ENCODE results near the gene RBFOX2.

RBFOX2 gene

DNA sequence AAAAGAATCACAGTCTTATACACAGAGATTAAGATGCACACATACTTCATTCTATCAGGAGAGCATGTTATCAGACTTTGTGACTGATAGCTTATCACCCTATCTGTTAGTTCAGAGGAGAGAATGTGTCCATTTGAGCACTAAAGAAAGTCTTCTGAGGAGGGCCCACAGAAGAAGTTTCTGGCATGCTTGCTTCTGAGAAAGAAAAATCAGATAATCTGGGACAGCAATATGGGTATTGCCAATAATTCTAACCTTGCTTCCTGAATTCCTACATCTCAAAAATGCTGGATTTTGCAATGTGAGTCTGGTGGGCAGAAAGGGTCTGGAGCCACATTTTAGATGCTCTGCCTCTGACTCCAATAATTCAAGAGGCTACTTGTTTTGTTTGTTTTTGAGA is 128.9 kb downstream of the RBFOX2 start:
- DNase-seq (ENCODE audit: low spot score) = no peak

DNA sequence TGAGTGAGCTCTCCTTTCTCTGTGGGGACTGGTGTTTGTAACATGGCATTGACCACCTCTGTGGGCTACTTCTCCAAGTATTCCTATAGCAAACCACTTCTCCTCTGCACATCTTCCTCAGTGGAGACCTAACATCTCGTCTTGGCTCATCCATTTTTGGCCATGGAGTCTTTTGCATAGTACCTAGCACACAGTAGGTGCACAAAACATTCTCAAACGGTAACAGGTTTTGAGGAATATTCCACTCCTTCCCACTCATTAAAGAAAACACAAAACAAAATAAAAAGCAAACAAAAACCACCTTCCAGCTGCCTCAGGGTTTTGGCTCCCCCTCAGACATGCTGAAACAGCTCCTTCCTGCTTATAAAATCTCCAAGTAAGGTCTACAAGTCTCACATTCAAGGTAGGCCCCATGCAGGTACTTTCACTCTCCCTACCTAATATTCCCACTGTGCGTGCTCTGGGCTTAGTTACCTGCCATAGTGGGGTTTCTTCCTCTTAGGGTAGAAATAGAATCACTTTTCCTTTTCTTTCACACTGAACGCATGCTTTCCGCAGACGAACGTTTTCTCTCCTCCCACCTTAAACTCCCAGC is 132.4 kb downstream of the RBFOX2 start:
- DNase-seq (ENCODE audit: low spot score) = no peak

- DNase-seq (ENCODE audit: low spot score) = peak; percentile 6
Observed at GRCh38 chr22:35894937-35895708, 133.5 kb downstream of the RBFOX2 start.

DNA sequence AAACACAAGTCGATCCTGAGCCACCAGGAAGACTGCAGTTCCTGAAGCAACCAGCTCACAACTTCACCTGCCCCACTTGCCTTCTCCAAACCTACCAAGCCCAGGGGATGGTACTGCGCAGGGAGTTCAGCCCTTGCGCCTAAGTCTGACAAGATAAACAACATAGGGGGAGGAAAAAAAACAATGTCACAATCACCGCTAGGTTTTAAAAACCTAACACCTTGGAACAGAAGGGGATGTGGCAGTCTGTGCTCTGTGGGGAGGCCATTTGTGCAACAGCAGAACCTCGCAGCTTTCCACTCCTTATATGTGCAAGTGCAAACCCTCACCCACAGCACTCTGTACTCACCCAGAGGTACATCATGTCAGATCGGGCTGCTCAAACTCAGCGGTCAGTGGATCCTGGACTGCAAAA is 134.2 kb downstream of the RBFOX2 start:
- DNase-seq (ENCODE audit: low spot score) = no peak

DNA sequence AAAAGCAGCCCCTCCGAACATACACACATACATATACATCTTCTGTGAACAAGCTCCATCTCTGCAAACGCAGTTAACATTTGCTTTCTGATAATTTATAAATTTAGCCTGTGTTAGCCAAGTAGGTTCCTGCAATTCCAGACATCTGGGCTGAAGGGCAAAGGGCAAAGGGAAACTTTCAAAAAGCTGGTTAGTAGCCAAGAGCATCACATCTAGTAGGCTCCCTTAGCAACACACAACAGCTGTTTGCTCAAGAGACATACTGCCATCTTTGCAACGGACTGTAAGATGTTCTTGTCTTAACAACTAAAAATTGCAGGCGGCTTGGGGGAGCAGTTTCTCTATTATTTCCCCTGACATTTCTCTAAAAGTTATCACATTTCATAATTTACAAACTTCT is 134.9 kb downstream of the RBFOX2 start:
- no peak for DNase-seq (ENCODE audit: low spot score)

DNA sequence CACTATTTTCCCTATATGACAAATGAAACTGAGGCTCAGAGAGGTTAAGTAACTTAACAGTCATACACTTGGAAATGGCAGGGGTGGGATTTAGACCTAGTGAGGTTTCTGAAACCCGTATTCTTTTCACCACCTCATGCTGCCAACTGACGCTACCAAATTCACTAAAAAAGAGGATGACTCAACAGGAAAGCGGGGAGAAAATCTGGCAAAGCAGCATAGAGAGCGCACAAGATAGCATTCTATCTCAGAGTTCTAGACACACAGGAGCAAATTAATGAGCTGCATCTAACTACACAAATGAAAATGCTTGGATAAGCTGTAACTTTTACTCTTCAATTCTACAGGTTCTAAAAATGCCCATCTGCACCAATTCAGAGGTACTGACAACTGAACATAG is 136.4 kb downstream of the RBFOX2 start:
- no peak for DNase-seq (ENCODE audit: low spot score)

GRCh38 chr22:35891442-35891841 is 137.2 kb downstream of the RBFOX2 start:
- DNase-seq (ENCODE audit: low spot score) = no peak

DNA sequence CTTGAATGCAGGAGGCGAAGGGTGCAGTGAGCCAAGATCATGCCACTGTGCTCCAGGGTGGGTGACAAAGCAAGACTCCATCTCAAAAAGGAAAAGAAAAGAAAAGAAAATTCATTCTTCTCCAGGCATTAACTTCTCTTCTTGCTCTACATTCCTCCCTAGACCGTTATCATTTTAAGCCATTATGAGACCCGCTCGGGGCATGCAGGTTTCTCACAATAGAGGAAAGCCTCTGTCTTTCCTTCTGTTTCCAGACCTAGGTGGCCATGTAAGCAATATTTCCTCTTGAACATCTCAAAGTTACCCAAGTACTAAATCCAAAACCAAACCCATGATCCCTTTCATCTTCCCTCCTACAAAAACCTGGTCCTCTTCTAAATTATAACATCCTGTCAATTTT is 139.6 kb downstream of the RBFOX2 start:
- no peak for DNase-seq (ENCODE audit: low spot score)

GRCh38 chr22:35888181-35888870 is 140.3 kb downstream of the RBFOX2 start:
- no peak for DNase-seq (ENCODE audit: low spot score)

GRCh38 chr22:35887296-35887875 is 141.2 kb downstream of the RBFOX2 start:
- no peak for DNase-seq (ENCODE audit: low spot score)

DNA sequence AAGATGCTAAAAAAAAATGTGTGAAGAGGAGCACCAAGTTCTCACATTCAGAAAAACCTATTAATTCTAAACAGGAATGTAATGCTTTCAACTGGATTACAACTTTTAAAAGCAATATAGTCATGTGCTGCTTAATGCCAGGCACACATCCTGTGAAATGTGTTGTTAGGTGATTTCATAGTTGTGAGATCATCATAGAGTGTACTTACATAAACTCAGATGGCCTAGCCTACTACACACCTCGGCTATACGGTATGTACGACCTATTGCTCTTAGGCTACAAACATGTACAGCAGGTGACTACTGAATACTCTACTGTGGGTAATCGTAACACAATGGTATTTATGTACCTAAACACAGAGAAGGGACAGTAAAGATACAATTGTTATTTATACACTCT is 142.3 kb downstream of the RBFOX2 start:
- no peak for DNase-seq (ENCODE audit: low spot score)

DNA sequence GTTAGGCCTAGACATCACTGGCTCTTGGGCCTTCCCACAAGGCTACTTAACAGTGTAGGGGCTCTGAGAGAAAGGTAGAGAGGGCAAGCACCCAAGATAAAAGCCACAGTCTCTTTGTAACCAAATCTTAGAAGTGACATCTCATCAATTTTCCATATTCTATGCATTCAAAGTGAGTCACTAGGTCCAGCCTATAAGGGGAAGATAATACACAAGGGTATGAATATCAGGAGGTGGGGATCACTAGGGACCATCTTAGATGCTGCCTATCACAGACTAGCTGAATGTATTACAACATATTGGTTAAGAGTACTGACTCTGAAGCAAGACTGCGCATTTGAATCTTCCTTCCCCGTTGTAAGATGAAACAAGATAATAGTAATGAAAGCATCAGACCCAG is 144.1 kb downstream of the RBFOX2 start:
- DNase-seq (ENCODE audit: low spot score) = no peak

DNA sequence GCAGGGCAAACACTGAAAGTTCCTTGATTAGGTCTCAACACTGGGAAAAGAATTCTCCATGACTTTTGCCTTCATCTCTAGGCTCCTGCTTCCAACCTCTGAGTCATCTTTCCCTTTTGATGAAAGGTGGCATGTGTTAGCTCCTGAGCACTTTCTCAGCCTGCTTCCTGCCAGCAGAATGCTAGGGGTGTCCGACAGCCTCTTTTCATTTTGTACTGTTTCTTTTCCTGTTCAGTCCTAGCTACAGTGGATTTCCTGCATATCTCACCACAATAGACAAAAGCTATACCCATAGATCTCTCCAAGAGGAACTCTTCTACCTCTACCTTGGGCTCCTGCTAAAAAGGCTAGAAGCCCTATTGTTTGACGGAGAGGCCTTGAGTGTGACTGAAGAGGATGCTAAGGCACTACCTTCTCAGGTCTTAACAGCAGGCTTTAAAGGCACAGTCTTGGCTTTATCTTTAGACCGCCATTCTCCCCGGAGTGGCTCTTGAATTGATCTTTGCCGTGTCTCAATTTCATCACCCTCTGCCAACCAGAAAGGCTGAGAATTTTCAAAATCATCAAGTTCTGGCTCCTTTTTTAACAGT is 145.5 kb downstream of the RBFOX2 start:
- peak; percentile 14 for DNase-seq (ENCODE audit: low spot score)

DNA sequence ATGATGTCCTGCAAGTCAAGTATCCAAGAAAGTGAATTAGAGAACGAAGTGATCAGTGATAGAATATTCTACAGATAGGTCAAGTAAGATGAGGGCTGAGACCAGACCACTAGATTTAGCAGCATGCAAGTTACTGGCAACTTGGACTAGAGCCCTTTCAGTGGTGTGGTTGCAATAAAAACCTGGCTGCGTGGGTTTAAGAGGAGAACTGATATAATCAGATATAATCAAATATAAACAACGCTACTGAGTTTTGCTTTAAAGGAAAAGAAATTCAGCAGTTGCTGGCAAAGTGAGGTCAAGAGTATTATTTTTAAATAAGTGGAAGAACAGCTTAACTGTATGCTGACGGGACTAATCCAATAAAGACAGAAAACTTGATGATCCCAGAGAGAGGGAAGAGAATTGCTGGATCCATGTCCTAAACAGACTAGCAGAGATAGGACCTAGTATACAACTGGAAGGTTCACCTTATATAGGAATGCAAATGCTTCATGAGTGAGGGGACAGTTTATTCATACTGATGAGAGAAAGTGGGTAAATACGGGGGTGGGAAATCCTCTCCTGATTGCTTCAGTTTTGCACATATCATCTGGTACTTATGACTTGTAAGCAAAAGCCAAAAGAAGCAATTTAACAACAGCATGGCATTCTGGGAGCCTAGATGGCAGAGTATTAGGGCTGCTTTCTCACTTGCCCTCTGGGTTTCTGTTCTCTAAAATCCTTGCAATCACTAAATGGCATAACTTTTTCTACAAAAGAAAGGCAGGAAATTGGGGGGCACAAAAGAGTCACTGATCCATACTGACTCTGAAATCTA is 146.2 kb downstream of the RBFOX2 start:
- DNase-seq (ENCODE audit: low spot score) = no peak

- DNase-seq (ENCODE audit: low spot score) = no peak
Observed at GRCh38 chr22:35879351-35879750, 149.3 kb downstream of the RBFOX2 start.

- DNase-seq (ENCODE audit: low spot score) = no peak
Observed at GRCh38 chr22:35873426-35873825, 155.2 kb downstream of the RBFOX2 start.

- no peak for DNase-seq (ENCODE audit: low spot score)
Observed at GRCh38 chr22:35872451-35872850, 156.2 kb downstream of the RBFOX2 start.

DNA sequence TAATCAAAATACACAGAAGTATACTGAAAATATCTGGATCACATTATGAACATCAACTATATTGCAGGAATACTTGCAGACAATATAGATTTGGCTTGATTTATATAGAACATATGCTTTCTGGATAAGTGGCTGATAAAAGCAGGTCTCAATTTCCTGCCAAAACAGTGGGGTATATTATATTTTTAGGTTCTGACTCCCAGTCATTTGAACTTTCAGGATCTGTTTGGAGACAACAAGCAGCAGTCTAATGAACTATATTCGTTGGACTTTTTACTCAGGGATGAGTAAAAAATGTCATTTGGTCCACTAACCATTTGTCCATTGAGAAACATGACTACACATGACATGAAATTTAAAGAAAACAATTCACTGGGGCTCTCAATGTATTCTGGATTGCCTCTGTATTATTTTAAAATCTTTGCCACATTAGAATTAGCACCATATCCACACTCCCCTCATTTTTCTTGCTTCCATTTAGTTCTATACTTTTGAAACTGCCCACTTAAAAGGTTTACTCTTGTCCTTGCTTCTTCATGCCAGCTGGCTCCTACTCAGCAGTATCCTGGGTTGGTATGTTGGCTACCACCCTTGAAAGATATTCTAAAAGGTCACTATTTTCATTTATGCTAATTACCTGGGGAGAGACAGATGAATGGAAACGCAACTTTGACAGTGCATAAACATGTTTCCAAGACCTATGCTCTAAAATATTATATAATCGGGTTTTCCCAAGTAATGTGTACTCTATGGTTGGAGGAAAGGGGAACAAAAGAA is 157.9 kb downstream of the RBFOX2 start:
- DNase-seq (ENCODE audit: low spot score) = no peak

DNA sequence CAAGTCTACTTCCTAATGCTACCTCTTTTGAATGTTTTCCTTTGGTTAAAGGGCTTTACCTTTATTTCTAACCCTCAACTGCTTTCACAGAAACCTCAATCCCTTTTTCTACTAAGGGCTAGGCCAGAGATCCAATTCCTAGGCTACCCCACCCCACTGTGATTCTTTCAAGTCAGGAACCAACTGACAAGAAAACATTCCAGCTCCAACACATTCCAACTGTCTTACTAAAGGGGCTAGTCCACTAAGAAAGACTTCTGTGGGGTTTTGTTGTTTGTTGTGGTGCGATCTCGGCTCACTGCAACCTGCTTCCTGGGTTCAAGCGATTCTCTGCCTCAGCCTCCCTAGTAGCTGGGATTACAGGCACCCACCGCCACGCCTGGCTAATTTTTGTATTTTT is 159.7 kb downstream of the RBFOX2 start:
- DNase-seq (ENCODE audit: low spot score) = peak; percentile 7

GRCh38 chr22:35866651-35867050 is 162.0 kb downstream of the RBFOX2 start:
- no peak for DNase-seq (ENCODE audit: low spot score)
